ENCODE measurements around the gene GDNF.

GRCh38 chr5:37810311-37810710, 29.5 kb downstream of the GDNF start:
- TF ChIP-seq, protein P1, sequence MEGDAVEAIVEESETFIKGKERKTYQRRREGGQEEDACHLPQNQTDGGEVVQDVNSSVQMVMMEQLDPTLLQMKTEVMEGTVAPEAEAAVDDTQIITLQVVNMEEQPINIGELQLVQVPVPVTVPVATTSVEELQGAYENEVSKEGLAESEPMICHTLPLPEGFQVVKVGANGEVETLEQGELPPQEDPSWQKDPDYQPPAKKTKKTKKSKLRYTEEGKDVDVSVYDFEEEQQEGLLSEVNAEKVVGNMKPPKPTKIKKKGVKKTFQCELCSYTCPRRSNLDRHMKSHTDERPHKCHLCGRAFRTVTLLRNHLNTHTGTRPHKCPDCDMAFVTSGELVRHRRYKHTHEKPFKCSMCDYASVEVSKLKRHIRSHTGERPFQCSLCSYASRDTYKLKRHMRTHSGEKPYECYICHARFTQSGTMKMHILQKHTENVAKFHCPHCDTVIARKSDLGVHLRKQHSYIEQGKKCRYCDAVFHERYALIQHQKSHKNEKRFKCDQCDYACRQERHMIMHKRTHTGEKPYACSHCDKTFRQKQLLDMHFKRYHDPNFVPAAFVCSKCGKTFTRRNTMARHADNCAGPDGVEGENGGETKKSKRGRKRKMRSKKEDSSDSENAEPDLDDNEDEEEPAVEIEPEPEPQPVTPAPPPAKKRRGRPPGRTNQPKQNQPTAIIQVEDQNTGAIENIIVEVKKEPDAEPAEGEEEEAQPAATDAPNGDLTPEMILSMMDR (IDR thresholded peaks at IDR 0.05): no peak
- TF ChIP-seq POLR2A (IDR thresholded peaks at IDR 0.05): no peak

Data from adrenal gland (tissue), 5 donors.